Inflammatory macrophage treated with lipopolysaccharide for 4 hours (primary cell): ENCODE measurements around the gene NCOA3.

ENCODE experiments used
- DNase-seq: peaks from one replicate; pipeline ENCODE4 v3.0.0-alpha.2; 2020

NCOA3 gene

DNA sequence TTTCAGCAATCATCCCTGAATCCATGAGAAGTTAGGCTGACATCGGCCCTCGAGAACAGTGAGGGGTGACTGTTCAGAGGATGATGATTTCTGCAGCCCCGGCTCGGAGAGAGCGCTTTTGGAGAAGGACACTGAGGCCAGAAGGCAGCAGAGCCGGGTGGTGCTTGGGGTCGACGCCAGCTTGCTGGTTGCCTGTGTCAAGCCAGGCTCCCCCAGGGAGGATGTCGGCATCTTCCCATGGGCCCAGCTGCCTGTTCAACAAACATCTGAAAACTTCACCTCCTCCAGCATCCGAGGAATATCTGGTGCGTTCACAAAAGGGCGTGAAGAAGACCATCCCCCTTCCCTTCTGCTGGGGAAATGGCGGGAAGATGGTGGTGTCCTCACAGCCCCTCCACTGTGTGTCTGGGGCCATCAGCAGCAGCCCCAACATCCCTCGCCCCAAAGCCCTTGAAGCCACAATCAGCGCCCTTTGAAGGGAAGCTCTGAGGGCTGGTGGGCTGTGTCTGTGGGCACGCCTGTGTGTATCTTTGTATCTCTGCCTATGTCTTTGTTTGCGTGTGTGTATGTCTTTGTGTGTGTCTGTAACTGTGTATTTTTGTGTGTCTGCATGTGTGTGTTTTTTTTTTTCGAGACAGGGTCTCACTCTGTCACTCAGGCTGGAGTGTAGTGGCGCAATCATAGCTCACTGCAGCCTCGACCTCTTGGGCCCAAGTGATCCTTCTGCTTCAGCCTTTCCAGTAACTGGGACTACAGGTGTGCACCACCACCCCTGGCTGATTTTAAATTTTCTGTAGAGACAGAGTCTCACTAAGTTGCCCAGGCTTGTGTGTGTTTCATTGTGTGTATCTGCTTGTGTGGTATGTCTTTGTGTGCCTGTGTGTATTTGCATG lies 185.7 kb downstream of the NCOA3 start:
- no peak for DNase-seq

DNA sequence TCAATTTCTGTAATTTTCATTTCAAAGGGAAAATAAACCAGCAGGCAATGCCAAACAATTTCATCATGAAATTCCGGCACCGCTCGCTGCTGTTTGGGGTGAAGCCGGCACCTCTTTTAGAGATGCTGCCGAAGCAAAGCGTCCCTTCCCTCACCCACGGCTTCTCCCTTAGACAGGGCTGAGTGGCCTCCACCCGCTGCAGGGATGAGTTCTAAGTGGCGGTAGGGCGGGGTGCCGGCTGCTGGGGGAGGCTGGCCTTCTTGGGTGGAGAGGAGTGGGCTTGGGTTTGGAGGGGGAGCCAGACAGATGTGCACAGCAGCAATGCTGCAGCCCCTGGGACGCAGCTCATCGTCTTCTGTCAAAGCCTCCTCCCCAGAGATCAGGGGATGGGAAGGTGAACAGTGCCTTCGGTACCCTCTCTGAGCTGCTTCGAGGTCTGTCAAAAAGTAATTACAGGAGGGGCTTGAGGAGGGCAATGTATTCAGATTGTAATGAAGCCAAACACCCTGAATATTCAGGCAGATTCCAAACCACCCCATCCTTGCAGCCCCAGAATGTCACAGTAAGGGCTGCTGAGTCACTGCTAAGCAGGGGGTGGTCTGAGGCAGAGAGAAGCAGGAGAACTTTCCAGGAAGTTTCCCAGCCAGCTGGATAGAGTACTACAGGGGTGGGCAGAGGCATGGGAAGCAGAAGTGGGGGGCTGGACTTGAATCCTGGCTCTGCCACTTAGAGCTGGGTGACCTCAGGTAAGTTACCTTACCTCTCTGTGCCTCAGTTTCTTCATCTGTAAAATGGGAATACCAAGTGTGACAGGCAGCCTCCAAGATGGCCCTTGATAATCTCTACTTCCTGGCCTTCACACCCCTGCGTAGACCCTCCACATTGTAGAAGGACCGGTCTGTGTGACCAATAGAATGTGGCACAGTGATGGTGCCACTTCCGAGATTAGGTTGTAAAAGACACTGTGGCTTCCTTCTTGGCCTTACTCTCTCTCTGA lies 187.0 kb downstream of the NCOA3 start:
- no peak for DNase-seq

DNA sequence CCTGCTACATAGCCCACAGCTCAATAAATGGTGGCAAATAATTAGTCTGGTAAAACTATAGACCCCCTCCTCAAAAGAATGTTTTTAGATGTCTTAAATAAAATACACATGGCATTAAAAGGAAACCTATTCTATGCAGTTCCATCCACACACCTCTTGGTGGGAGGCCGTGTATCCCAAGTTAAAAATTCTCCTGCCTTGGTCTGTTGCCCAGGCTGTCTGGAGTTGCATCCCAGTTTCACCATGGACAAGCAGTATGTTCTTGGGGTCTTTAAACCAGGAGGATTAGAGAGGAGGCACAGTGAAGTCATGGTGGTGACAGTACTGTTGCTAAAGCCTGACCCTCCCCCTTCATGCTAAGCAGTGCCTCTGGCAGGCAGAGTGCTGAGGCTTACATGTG lies 188.0 kb downstream of the NCOA3 start:
- DNase-seq, result no peak

DNA sequence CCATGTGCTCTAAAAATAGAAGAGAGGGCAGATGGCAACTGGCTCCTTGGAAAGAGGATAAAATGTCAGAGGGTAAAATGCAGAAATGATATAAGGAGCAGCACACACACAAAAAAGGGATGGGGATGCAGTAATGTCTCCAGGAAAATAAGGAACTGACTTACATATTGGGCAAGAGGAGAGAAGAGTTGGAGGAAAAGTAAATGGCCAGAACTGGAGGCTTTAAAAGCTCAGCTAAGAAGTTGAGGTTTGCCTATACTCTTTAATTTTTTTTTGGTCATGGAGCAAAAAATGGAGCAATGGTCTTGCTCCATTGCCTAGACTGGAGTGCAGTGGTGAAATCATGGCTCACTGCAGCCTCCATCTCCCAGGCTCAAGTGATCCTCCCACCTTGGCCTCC lies 189.9 kb downstream of the NCOA3 start:
- DNase-seq, result peak; percentile 42

DNA sequence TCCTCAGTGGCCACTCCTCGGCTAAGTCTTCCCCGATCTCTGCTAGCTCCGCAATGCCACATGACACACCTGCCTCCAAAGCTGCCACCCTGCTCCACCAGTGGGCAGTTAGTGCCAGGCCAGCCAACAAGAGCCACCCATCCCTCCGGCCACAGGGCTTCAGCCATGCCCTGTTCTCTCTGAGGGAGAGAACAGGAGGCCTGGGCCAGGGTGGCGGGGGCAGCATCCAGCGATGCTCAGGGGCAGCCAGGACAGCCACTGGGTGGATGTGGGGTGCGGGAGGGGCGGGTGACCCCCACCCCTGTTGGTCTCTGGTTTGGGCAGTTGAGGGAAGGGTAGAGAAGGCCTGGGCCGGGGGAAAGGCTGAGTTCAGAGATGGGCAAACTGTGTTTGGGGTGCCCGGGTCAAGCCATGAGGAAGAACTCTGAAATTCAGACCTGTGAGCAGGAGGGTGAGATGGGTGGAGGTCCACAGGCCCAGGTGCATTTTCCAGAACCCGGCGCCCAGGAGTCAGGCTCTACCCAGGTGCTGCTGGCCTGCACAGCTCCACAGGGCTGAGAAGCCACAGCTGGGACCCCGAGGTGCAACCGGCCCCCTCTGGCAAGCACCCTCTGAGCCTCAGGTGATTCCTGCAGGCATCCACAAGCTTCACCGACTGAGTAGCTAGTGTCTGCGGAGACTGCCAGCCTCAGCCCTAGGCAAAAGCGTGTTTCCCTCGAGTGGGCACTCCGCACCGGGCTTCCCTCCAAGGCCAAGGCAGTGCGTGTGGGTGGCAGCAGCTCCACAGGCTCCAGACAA lies 192.5 kb downstream of the NCOA3 start:
- DNase-seq, result no peak

DNA sequence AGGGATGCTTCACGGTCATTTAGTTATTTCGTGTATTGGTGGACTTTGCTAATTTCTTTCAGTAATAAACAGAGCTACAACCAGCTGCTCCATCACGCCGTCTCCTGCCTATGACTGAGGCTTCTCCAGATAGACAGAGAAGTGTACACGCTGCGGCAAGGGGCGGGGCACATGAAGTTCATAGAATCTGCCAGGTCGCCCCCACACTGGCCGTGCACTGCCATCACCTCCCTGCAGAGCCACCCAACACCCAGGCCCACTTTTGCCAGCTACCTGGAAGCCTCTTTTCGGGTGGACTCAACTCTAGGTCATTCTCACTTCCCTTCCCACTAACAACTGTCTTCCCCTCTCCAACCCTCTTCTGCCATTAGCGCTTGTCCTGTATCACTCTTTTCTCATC lies 195.2 kb downstream of the NCOA3 start:
- no peak for DNase-seq

DNA sequence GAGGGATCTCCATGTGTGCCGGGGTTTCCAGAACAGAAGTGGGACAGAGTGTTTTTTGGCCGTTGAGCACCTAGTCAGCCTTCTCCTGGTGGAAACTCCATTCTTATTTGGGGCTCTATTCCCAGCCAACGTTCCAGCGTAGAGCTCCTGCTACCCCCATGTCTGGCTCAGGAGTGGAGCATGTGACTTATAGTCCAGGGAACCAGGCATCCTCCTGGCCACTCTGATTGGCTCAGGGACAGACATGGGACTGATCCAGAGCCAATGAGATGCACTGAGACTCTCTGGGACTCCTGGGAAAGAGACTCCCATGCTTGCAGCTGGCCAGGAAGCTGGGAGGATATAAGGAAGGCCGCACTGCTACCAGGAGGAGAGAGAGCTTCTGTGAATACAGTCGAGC lies 196.5 kb downstream of the NCOA3 start:
- DNase-seq, result no peak

DNA sequence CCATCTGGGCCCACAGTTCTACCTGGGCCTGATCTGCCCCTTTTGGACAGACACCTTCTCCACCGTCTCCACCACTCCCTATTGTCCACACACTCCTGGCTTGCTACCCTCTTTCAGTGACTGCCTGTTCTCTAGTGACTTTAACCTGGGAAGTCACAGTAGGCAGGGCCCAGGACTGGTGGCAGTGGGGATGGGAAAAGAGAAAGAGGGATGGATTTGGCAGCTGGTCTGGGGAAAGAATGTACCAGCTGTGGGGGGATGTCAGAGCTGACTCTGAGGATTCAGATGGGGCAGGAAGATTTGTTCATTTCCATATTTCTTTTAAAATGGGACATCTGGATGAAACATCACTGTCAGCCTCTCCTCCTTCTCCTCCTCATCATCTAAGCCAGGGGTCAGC lies 198.1 kb downstream of the NCOA3 start:
- DNase-seq, result no peak

DNA sequence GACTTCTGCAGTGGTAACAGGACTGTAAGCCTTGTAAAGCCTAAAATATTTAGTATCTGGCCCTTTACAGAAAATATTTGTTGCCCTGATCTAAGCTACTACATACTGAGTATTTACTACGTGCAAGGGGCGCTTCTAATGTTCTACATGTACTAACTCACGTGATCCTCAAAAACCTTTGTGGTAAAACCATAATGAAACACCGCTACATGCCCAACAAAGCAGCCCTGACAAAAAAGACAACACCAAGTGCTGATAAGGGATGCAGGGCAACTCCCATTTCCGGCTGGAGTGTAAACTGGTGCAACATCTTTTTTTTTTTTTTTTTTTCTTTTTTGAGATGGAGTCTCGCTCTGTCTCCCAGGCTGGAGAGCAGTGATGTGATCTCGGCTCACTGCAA lies 198.6 kb downstream of the NCOA3 start:
- no peak for DNase-seq

DNA sequence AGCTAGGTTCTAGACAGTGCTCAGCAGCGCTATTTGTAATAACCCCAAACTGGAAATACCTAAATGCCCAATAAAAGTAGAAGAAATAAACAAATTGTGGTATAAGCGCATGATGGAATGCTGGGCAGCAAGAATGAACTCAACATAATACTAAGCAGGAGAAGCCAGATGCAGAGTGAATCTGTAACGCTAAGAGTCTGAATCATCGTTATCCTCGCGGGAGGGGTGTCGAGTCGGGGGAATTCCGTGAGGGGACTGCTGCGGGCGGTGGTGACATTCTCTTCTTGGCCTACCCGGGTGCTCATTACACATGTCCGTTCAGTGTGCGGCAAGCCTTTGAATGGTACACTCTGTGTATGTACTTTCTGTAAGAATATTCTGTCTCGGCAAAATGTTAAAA lies 199.9 kb downstream of the NCOA3 start:
- DNase-seq, result no peak

DNA sequence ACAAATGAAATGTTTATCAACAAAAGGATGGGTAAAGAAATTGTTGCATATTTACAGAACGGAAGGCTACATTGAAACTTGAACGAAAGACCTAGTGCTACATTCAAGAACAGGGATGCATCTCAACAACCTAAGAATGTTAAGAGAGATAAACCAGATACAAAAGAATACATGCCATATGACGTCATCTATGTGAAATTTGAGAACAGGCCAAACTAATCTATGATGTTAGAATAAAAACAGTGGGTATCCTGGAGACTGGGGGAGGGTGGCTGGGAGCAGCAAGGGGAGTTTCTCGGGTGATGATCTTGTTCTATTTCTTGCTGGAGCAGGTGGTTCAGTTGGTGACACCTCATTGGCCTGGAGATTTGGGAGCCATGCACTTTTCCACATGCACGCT lies 202.1 kb downstream of the NCOA3 start:
- DNase-seq, result no peak

DNA sequence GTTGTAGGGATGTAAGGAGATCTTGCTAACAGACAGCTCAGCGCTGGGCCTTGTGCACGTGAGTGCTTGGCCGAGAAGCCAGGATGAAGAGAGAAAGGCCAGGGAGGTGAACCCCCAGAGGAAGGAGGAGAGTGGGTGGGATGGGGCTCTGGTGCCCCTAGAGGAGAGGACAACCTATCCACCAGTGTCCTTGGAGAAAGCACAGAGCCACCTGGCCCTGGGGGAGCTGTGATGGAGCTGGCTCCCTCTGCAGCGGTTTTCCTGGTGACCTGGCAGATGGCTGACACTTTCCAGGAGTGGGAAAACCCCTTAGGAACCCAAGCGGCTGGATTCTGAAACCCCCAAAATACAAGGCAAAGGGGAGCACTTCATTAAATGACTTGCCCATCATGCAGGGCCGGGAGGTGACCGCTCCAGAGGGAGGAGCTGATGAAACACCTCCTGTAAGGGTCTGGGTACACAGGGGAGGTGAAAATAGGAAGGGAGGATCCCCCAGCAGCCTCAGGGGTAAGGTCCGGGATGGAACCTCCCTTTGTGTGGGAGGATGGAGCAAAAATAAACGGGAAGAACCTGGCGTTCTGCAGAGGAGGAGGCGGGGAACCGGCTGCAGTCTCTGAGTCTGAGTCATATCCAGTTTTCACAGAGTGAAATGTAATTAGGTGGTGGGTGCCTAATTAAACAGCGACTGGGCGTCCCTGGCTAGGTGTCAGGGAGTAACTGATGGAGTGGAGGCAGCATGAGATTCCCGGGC lies 203.2 kb downstream of the NCOA3 start:
- DNase-seq, result peak; percentile 23

DNA sequence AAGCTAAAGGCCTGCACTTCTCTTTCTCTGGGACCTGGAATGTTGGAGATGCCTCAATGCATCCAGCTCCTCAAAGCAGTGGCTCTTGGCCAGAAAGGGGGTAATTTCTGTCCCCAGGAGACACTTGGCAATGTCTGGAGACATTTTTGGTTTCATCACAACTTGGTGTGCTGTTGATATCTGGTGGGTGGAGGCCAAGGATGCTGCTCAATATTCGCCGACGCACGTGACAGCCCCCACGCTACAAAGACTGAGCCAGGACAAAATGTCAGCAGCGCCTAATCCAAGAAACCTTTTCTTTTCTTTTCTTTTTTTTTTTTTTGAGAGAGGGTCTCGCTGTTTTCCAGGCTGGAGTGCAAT lies 203.8 kb downstream of the NCOA3 start:
- DNase-seq, result no peak

DNA sequence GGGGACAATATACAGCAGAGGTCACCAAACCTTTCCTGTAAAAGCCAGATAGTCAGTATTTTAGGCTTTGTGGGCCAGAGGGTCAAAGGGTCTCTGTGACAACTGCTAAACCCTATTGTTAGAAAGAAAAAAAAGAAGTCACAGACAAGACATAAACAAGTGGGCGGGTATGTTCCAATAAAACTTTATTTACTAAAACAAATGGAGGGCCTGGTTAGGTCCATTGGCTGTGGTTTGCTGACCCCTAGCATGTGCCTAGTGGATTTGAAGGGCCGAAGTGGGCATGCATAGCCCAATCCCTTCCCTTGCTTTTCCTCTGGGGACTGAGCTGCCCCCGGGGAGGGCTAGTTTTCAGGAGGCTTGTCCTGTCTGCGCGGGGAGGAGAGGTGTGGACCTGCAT lies 204.7 kb downstream of the NCOA3 start:
- no peak for DNase-seq
